Mucosa of descending colon (tissue), 3 donors: ENCODE measurements around the gene RPL32. TPM values are rescaled to one million over a fixed set of nuclear protein-coding genes. Genes with fewer than 3 reads are reported as not detected.
"Not testable (repeated sequence)": the region's sequence is repeated elsewhere in the genome, so short reads cannot be mapped to it uniquely, and the experiment has no call there.

Experiments used
- ATAC-seq: fragments of 200-7000 bp; cut with Tn5 transposase; one replicate; pipeline ENCODE4 v1.9.1; 2020; ENCODE audit warnings: mild to moderate bottlenecking, moderate library complexity
- DNase-seq, 3 donors: peaks; one replicate each; pipeline ENCODE4 v3.0.0-alpha.2; 2020
- H3K36me3 ChIP-seq: fragments of 200-600 bp; one replicate; pipeline ENCODE4 v1.8.0; 2021; ENCODE audit warnings: low read depth, mild to moderate bottlenecking
- H3K4me1 ChIP-seq: fragments of 200-600 bp; one replicate; pipeline ENCODE4 v1.8.0; 2021; ENCODE audit warnings: low read depth, mild to moderate bottlenecking
- H3K4me3 ChIP-seq: fragments of 200-600 bp; one replicate; pipeline ENCODE4 v1.8.0; 2021; ENCODE audit warnings: mild to moderate bottlenecking
- H3K9me3 ChIP-seq: fragments of 200-600 bp; one replicate; pipeline ENCODE4 v1.8.0; 2021; ENCODE audit warnings: mild to moderate bottlenecking
- intact Hi-C, 2 donors: fragments of 100-400 bp; cut with DNase I in 1 of 2; cut with micrococcal nuclease in 1 of 2; formaldehyde crosslinking; loops; one replicate each; pipeline versions ENCODE4 v1.11.0 to v1.11.1; 2022; cut with DNase I, micrococcal nuclease
- total RNA-seq, 3 donors: library from RNA; stranded (reverse); fragmentation: NEBNext Ultra II Directional in 2 of 3; extraction: Animal tissue kit (Norgen Biotek cat#: 25700) in 2 of 3; gene quantifications; one replicate each; pipeline versions ENCODE4 v1.2.1 to v1.2.4, GENCODE V29; 2021 to 2023
- TF ChIP-seq, protein P1 (sequence below): fragments of 200-600 bp; IDR thresholded peaks from one replicate; pipeline ENCODE4 v1.8.0; 2022; ENCODE audit warnings: antibody characterized with exemption, mild to moderate bottlenecking
- donor health status: DM: no; HTN: no; CAD: no; lungs with moderate emphysema.
- donor health status: DM: no; HTN: no; CAD: no.
- donor health status: DM: no; HTN: yes; CAD: no.

Gene RPL32
- total RNA-seq, 3 donors from 2014 or later: 1,042 to 1,233 (median 1,185) TPM

DNA sequence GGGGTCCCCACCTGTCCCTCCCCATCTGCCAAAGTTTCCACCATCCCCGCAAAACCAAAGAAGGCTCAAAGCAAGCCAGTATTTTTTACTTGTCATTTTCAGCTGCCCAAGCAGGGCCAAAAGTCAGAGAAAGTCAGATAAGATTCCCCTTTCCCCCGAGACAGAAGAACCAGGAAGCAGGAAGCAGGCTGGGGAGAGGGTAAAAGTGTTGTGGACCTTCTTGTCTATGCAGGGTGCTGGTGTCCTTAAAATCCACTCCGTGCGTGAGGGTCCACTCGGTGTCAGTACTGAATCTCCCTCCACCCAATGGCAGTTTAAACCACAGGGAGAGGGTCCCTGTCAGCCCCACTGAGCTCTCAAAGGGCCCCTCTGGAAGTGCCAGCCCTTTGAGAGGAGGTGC, 20.2 kb upstream of the RPL32 start:
- Histone ChIP-seq H3K9me3 (peaks cover 6% of the 10 kb centered on the region), H3K4me1 (no peaks in the 10 kb centered on the region), H3K36me3 (no peaks in the 10 kb centered on the region), H3K4me3 (no peak overlapping the region)
- TF ChIP-seq, protein P1, sequence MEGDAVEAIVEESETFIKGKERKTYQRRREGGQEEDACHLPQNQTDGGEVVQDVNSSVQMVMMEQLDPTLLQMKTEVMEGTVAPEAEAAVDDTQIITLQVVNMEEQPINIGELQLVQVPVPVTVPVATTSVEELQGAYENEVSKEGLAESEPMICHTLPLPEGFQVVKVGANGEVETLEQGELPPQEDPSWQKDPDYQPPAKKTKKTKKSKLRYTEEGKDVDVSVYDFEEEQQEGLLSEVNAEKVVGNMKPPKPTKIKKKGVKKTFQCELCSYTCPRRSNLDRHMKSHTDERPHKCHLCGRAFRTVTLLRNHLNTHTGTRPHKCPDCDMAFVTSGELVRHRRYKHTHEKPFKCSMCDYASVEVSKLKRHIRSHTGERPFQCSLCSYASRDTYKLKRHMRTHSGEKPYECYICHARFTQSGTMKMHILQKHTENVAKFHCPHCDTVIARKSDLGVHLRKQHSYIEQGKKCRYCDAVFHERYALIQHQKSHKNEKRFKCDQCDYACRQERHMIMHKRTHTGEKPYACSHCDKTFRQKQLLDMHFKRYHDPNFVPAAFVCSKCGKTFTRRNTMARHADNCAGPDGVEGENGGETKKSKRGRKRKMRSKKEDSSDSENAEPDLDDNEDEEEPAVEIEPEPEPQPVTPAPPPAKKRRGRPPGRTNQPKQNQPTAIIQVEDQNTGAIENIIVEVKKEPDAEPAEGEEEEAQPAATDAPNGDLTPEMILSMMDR: no peak
- ATAC-seq (no peak), DNase-seq (no peak)
- intact Hi-C loops: no loop called here

DNA sequence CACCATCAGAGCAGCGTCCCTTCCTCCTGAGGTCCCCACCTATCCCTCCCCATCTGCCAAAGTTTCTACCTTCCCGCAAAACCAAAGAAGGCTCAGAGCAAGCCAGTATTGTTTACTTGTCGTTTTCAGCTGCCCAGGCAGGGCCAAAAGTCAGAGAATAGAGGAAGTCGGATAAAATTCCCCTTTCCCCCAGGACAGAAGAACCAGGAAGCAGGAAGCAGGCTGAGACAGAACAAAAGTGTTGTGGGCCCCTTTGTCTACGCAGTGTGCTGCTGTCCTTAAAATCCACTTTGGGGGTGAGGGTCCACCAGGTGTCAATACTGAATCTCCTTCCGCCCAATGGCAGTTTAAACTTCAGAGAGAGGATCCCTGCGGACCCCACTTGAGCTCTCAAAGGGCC, 18.5 kb upstream of the RPL32 start:
- peak; percentile 60 for ATAC-seq
- no peaks in the 10 kb centered on the region for H3K36me3 ChIP-seq
- TF ChIP-seq, protein P1: no peak
- no peak for DNase-seq
- intact Hi-C loops: no loop called here
- no peaks in the 10 kb centered on the region for H3K9me3 ChIP-seq
- no peak overlapping the region for H3K4me3 ChIP-seq
- H3K4me1 ChIP-seq: no peaks in the 10 kb centered on the region

DNA sequence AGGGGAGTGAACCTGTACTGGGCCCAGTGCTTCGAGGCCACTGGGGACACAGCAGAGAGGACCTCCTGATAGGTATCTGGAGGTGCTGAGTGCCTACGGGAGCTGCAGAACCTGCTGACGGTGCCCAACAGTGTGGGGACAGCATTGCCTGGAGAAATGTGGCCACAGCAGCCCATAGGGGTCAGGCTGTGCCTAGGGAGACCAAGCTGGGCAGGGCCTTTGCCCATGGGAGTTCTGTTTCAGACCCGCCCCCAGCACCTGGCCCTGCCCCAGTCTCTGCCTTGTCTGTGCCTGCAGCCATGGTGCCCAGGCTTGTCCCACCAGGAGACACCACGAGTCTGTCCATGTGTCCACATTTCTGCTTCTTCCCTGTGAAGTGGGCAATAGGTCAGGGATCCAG, 15.3 kb upstream of the RPL32 start:
- H3K36me3 ChIP-seq: no peaks in the 10 kb centered on the region
- H3K9me3 ChIP-seq: no peaks in the 10 kb centered on the region
- DNase-seq: no peak
- no peak for ATAC-seq
- intact Hi-C loops: no loop called here
- TF ChIP-seq, protein P1: no peak
- H3K4me3 ChIP-seq: no peak overlapping the region
- no peaks in the 10 kb centered on the region for H3K4me1 ChIP-seq

DNA sequence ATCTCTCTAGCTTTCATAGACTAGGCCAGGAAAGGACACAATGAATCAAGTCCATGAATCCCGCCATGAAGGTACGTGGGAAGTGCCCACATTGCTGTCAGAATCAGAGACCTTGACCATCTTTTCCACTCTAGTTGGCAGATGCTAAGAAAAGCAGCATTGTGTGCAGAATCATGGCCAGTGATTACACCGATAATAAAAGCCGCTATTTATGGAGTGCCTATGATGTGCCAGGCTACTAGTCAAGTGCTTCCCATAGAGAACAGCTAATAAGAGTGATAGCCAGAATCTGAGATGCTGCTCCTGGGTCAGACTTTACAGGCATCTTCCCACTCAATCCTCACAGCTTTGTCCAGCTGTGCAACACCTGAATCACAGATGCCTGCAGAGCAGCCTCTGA, 13.2 kb upstream of the RPL32 start:
- Histone ChIP-seq H3K4me3 (no peak overlapping the region), H3K36me3 (no peaks in the 10 kb centered on the region), H3K9me3 (no peaks in the 10 kb centered on the region), H3K4me1 (no peaks in the 10 kb centered on the region)
- ATAC-seq: no peak
- TF ChIP-seq, protein P1: no peak
- intact Hi-C loops: no loop called here
- DNase-seq: no peak

DNA sequence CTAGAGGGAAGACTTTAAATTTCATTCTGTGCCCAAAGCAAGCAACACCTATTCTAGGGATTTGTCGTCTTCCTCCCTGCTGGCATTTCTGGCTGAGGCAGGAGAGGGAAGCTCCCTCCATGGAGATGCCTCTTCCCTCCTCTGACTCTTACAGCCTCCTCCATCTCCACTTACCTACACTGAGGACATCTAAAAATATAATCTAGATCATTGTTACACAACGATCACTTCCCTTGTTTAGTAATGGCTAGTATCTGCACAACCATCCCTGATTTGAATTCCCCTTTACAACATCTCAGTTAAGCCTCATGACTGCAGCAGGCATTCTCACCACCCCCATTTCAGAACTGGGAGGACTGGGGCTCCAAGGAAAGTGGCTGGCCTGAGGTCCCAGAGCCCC, 12.5 kb upstream of the RPL32 start:
- H3K9me3 ChIP-seq, ATAC-seq, intact Hi-C loops, H3K4me1 ChIP-seq, H3K4me3 ChIP-seq, H3K36me3 ChIP-seq, DNase-seq: not testable (repeated sequence)

DNA sequence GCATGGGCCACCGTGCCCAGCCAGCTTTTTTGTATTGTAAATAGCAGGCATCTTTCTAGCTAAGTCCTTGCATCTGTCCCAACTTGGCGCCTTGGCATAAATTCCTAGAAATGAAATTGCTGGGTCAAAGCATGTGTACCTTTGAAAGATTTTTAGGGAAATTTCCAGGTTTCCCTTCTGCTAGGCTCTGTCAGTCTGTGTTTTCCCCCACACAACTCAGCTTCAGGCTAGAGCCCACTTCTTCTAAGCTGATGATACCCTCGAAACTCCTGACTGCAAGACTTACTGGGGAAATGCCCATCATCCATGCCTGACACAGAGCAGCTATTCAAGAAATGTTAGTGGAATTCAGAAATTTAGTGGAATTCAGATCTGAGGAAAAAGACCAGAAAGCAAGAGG, 10.8 kb upstream of the RPL32 start:
- ATAC-seq (no peak), DNase-seq (no peak)
- Histone ChIP-seq H3K4me1 (no peaks in the 10 kb centered on the region), H3K4me3 (no peak overlapping the region), H3K36me3 (no peaks in the 10 kb centered on the region), H3K9me3 (no peaks in the 10 kb centered on the region)
- TF ChIP-seq, protein P1: no peak
- intact Hi-C loops: no loop called here
